GM19372 (cell line): ENCODE data around the gene FOLR2.
"Not testable (repeated sequence)": the region's sequence is repeated elsewhere in the genome, so short reads cannot be mapped to it uniquely, and the experiment has no call there.

Experiments used
- ATAC-seq: cut with Tn5 transposase; IDR thresholded peaks from one replicate; pipeline ENCODE4 v1.9.1; 2021; ENCODE audit warnings: mild to moderate bottlenecking, low read depth, moderate library complexity; ENCODE audit not compliant: unreplicated experiment

The FOLR2 gene

GRCh38 chr11:72265951-72266350 is 49.4 kb downstream of the FOLR2 start:
- no peak for ATAC-seq

- ATAC-seq: not testable (repeated sequence)
These were observed 50.4 kb downstream of the FOLR2 start for GRCh38 chr11:72266960-72267359.

GRCh38 chr11:72267956-72268617 is 51.5 kb downstream of the FOLR2 start:
- ATAC-seq: no peak
